SIG-M5 (cell line): Measurements from ENCODE around the gene LMO7.
"Not testable (repeated sequence)": the region's sequence is repeated elsewhere in the genome, so short reads cannot be mapped to it uniquely, and the experiment has no call there.

Experiments
- DNase-seq: peaks from one replicate; lab custom pipeline; 2025; lab: John Stamatoyannopoulos, UW

Gene LMO7

GRCh38 chr13:75743072-75743471 lies 106.9 kb downstream of the LMO7 start:
- DNase-seq: not testable (repeated sequence)

- no peak for DNase-seq
Measured at GRCh38 chr13:75744127-75744526, 108.0 kb downstream of the LMO7 start.

DNA sequence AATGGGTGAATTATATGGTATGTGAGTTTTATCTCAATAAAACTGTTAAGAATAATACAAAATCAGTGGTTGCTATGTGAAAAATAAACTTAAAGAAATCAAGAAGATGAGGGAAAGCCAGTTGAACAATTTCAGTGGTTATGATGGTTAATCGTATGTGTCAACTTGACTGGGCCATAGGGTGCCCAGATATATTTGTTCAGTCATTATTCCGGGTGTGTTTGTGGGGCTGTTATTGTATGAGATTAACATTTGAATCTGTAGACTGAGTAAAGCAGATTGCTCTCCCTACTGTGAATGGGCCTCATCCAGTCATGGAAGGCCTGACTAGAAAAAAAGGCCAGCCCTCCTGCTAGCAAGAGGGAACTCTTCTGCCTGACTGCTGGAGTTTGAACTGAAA lies 109.3 kb downstream of the LMO7 start:
- DNase-seq: no peak

- no peak for DNase-seq
Measured at GRCh38 chr13:75748874-75749273, 112.7 kb downstream of the LMO7 start.

DNA sequence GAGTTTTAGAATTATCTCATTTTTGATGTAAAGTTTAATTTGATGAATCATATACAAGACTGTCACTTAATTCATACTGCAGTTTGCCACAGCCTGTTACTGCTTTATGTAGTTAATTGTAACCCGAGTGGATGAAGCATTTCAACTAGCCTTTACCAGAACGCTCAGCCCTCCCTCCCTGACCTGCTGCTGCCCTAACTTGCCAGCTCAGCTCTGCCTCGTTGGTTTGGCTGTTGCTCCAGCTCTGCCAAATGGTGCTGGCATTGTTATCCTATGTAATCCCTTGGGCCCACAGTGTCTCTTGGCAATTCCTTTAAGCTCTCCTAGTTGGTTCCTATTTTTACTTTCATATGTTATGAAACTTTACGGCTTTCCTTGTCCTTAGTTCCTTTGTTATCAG lies 113.3 kb downstream of the LMO7 start:
- no peak for DNase-seq

DNA sequence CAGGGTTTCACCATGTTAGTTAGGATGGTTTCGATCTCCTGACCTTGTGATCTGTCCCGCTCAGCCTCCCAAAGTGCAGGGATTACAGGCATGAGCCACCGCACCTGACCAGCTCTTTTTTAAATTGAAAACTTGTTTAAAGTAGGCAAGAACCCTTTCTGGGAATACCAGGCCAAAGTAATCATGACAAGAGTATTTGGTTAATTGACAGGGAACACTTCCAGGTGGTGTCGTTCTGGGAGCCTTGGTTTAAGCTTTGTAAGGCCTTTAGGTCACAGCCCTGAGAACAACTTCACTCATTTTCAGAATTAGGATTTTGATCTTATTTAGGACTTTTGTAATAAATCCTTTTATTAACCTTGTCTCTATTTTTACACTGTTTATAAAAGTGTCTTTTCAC lies 115.2 kb downstream of the LMO7 start:
- no peak for DNase-seq

GRCh38 chr13:75752826-75753225 lies 116.7 kb downstream of the LMO7 start:
- no peak for DNase-seq

GRCh38 chr13:75754936-75755335 lies 118.8 kb downstream of the LMO7 start:
- no peak for DNase-seq

- no peak for DNase-seq
Measured at GRCh38 chr13:75757336-75757735, 121.2 kb downstream of the LMO7 start.

GRCh38 chr13:75759531-75759930 lies 123.4 kb downstream of the LMO7 start:
- no peak for DNase-seq

DNA sequence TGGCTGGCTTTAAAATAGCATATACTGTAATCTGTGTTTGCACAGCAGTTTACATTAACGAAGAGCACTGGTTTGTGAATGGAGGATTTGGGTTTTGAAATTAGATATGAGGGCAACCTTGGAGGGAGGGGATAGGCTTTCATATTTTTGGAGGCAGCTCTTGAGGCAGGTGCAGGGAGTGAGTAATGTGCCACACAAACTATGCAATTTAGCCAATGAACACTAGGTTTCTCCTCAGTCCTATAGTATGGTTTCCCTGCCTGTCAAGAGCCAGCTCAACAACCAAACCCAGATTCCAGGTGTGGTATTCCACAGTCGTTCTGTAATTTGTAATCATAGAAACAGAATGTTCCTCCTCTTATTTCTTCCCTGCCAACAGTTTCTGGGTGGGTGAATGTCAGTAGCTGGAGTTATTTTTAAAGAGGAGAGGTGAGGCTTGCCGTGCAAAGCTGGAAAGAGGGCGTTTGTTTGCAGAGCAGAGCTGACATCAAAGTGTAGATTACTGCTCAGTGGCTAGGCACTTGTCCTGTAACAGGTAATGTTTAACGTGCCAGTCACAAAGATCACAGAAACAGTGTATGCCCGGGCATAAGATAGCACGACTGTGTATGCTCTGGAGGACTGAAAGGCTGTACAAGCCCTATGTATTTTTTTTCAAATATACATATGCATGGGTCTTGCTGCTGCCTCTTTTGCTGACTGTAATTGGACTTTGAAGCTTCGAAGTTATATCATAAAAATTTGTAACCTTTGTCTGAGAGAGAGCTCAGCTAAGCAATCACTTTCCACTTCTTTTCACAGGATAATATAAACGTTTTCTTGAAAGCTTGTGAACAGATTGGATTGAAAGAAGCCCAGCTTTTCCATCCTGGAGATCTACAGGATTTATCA lies 124.2 kb downstream of the LMO7 start:
- no peak for DNase-seq

- no peak for DNase-seq
Measured at GRCh38 chr13:75761369-75761768, 125.2 kb downstream of the LMO7 start.

GRCh38 chr13:75762076-75762937 lies 126.2 kb downstream of the LMO7 start:
- no peak for DNase-seq

DNA sequence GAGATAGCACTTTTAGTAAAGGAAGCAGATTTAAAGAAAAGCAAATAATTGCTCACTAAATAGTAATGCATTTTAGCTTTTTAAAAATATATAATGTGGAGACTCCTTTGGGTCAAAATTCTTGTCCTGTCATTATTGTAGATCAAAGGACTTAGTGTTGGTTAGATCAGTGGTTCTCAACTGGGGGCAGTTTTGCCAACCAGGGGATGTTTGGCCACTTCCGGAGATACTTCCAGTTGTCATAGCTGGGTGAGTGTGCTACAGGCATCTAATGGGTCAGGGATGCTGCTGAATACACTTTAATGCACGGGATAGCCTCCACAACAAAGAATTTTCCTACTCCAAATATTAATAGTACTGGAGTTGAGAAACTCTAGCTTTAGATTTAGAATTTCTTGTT lies 126.8 kb downstream of the LMO7 start:
- no peak for DNase-seq

- no peak for DNase-seq
Measured at GRCh38 chr13:75763512-75763911, 127.4 kb downstream of the LMO7 start.

GRCh38 chr13:75764251-75764925 lies 128.3 kb downstream of the LMO7 start:
- DNase-seq: no peak

DNA sequence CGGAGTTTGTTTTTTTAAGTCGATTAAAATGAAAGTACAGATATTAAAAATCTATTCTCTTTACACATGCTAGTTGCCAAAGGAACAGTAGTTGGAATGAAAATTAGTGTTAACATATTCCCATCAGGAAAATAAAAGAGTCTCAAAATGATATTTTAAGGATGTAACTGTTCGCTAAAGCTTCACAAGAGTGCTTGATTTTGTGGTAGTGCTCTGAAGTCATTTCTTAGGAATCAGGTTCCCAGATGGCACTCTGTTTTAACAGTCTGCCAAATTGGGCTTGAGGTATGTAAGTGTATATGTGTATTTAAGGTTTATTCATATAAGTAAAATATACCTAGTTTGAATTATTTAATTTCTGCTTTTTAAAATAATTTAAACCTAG lies 128.8 kb downstream of the LMO7 start:
- no peak for DNase-seq

GRCh38 chr13:75766636-75767035 lies 130.5 kb downstream of the LMO7 start:
- DNase-seq: no peak

GRCh38 chr13:75769141-75769905 lies 133.2 kb downstream of the LMO7 start:
- DNase-seq: no peak

GRCh38 chr13:75770164-75770563 lies 134.0 kb downstream of the LMO7 start:
- no peak for DNase-seq

DNA sequence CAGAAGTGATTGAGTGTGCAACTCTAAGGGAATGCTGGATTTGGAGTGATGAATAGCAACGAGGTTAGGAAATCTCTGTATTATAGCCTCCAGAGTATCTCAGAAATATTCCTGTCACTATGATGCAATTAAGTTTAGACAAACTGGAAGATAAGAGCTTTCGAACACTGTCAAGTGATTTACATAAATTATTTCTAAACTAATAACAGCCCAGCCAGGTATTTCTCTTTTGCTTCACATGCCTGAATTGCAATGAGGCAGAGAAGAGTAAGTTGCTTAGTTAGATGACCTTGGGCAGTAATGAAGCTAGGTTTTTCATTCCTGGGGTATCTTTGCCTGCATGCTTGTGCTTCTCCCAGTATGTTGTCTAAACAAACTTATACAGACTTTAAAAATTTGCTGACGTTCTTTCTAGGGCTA lies 134.5 kb downstream of the LMO7 start:
- no peak for DNase-seq

GRCh38 chr13:75771226-75771625 lies 135.1 kb downstream of the LMO7 start:
- no peak for DNase-seq
